ENCODE data around the gene NUP85.
"Not testable (repeated sequence)": the region's sequence is repeated elsewhere in the genome, so short reads cannot be mapped to it uniquely, and the experiment has no call there.

The NUP85 gene

GRCh38 chr17:75267411-75268232, 62.1 kb downstream of the NUP85 start:
- no peak for DNase-seq (ENCODE audit: low read depth)

DNA sequence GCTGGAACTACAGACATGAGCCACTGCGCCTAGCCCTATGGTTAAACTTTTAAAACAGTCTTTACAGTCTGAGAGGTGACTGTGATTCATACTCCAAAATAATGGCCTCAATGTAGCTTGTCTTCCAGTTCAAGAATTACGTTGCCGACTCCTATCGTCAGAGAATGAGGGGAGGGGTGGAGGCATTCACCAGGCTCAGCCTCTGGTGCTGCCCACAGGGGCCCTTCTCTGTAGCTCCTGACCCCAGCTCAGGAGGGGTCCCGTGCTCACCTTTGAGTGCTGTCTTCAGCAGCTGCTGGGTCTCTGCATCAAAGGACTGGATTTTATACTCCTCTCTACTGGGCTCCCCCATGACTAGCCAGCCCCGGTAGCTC, 64.4 kb downstream of the NUP85 start:
- no peak for DNase-seq (ENCODE audit: low read depth)

DNA sequence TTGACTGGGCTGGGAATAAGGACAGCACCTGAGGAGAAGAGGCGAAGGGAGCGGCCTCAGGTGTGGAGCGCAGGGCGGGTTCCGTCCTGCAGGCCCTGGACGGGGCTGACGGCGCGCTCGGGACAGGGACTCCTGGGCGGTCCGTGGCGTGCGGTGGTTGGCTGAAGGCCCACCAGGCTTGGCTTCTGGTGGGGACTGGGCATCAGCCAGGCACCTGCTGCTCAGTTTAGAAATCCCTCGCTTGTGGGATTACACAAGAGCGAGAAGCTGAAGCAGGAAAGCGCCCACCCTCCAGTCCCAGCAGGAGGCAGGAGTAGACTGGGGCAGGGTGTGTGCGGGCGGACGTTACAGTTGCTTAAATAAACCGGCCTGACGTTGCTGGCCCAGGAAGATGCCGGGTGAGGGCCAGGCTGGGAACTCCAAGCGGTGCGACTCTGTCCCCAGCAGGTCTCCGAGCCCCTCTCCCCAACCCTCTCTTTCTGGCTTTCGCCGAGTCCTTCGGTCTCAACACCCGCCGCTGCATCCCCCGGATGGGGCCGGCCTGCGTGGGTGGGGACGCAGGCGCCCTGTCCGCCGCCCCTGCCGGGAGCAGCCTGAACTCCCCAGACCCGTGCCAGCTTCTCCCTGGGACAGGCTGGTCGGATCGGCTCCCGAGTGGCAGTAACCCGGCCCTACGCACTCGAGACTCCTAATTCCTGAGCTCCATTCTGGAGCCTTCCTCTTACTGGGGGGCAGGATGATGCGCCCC, 64.9 kb downstream of the NUP85 start:
- peak; percentile 15 for DNase-seq (ENCODE audit: low read depth)

DNA sequence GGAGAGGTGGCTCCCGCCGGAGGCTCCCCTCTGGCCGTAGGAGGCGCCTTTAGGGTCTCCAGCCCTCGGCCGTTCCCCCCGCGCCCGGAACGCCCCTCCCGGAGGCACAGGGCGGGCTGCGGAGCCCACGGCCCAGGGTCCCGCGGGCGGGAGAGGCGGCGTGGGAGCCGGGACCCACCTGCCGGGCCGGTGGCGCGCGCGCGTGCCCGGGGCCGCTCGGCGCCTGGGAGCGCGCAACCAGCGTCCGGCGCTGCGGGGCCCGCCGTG, 65.4 kb downstream of the NUP85 start, which contains the start of gene MIF4GD:
Gene MIF4GD, minus strand, starts transcription at position 266 of the 267 bp plus-strand sequence. CDS start 1,036 bp downstream, outside the sequence.
- DNase-seq (ENCODE audit: low read depth), result no peak

GRCh38 chr17:75271233-75271954, 65.9 kb downstream of the NUP85 start:
- DNase-seq (ENCODE audit: low read depth), result peak; percentile 77

DNA sequence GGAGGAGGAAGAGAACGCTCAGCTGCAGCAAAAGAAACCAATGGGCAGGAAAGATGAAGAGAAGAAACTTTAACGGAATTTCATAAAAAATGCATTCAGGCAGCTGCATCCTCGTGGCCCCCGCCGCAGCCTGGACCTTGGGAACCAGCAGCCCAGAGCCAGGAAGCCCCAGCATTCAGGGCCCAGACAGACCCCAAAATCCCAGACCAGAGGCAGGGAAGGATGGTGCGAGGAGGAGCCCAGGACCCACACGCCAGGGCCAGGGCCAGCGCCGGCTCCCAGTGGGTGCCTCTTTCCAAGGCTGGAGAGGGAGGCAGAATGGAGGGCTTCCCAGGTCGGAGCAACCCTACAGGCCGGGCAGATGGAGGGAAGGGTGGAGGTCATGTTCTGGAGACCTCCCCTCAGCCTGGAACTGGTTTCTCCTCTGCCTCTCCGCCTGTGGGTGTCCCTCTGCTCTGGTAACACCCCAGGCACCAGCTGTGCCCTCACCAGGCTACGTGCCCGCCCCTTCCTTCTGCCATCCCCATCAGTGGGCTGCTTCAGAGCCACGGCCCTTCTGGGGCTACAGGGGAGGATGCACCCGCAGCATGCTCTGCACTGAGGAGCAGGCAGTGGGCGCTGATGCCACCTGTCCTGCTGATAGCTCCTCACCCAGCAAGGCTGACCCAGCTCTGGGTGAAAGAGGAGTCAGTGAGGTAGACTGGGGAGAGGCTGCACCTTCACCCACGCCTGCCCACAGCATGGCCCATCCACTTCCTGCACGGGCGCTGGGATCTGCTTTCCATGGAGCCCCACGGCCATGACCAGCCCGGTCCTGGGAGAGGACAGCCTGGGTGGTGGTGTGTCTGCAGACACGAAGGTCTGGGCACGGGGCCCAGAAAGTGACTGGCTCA, 66.7 kb downstream of the NUP85 start:
- DNase-seq (ENCODE audit: low read depth), result no peak

- no peak for DNase-seq (ENCODE audit: low read depth)
Measured at GRCh38 chr17:75272848-75273184, 67.3 kb downstream of the NUP85 start.

DNA sequence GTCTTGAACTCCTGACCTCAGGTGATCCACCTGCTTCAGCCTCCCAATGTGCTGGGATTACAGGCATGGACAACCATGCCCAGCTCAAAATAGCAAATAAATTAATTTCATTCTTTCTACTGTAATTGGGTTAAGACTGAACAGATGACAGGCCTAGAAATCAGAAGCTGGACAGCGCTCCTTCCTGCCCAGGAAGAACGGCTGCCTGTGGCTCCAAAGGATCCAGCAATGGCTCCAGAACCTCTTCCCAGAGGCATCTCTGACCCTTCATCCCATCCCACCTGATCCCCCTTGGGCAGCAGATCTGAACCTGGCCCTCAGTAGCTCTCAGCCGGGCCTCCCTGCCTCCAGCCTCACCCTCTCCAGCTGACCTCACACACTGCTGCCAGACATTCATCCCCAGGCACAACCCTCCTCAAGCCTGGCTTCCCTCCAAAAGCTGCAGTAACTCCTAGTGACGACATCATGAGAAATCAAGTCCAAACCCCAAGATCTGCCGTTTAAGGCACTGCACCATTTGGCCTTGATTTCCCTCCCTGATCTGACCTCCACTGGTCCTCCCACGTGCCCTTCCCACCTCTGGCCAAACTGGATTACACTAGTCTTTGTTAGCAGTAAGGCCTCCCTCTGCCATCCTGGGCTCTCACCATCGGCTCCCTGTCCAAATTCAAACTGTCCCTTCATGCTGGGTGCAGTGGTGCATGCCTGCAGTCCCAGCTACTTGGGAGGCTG, 68.7 kb downstream of the NUP85 start:
- DNase-seq (ENCODE audit: low read depth), result no peak

DNA sequence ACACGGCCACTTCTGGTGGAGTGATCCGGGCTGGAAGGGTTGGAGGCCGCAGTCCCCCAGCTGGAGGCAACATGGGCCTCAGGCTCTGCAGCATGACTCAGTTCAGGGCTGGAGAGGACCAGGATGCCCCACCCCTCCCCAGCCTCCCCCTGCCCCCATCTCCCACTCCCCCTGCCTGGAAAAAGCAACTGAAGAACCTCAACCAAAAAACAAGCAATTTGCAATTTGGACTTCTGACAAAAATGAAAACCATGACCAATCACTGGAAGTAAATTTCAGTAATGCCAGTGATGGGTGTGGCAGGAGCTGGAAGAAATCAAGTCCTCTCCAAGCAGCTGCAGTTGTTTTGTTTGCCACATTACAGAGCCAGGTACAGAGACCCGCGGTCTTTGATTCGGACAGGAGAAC, 72.2 kb downstream of the NUP85 start:
- DNase-seq (ENCODE audit: low read depth), result no peak

- not testable (repeated sequence) for DNase-seq (ENCODE audit: low read depth)
Measured at GRCh38 chr17:75280189-75280588, 74.7 kb downstream of the NUP85 start.

DNA sequence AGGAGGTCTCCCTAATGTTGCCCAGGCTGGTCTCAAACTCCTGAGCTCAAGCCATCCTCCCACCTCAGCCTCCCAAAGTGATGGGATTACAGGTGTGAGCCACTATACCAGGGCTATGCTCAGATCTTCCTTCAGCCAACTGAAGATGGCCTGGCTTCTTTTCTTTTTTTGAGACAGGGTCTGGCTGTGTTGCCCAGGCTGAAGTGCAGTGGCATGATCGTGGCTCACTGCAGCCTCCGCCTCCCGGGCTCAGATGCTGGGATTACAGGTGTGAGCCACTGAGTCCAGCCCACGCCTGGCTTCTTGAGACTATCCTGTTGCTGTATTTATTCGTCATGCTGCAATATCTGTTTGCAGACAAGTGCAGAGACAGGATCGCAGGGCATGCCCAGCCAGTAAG, 79.6 kb downstream of the NUP85 start:
- DNase-seq (ENCODE audit: low read depth), result no peak

Measured in T follicular helper cell (primary cell).